Measurements from ENCODE around the gene GDF10. TPM values are rescaled to one million over a fixed set of nuclear protein-coding genes. Genes with fewer than 3 reads are reported as not detected.

The GDF10 gene
- total RNA-seq, 1 donor = under 0.01 TPM

DNA sequence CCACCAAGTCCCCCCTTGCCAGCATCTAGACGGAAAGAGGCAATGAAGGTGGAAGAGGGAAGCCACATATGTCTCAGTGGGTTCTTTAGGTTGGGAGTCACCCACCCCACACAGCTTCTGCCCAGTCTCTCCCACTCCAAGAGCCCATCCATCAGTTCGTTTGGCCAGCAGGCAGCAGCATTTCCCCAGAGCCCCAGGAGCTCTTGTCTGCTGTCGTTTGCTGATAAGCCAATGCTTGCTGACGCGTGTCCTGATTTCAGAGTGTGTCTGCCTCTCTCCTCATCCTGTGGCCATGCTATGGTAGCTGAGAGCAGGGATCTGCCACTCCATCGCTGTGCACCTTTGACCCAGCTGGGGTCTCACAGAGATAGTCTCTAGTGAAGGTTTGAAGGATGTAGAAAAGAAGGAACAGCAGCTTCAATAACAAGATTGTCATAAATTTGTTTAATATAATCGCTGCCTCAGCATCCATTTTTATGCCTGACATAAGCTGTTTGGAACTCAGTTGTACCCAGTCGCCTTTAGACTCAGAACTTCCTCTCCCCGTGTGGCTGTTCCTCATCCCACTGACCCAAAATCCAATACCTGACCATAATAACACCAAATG, 39.4 kb upstream of the GDF10 start:
- Histone ChIP-seq H3K4me3 (ENCODE audit: insufficient read depth, low read length) (no peak overlapping the region), H3K4me2 (ENCODE audit: insufficient read depth, low read length) (no peak overlapping the region), H3K36me3 (ENCODE audit: insufficient read depth, low read length) (no peaks in the 10 kb centered on the region), H3K27ac (ENCODE audit: low read depth, low read length) (no peak overlapping the region), H4K20me1 (ENCODE audit: insufficient read depth, low read length) (no peaks in the 10 kb centered on the region), H3K9me3 (ENCODE audit: low read depth, low read length) (no peaks in the 10 kb centered on the region), H3K79me2 (ENCODE audit: insufficient read depth, low read length) (no peaks in the 10 kb centered on the region), H3K4me1 (ENCODE audit: insufficient read depth, low read length) (peaks cover 10% of the 10 kb centered on the region), H3K27me3 (ENCODE audit: insufficient read depth, low read length) (peaks cover 19% of the 10 kb centered on the region), H2AFZ (ENCODE audit: low read length) (no peak overlapping the region)
- DNase-seq (ENCODE audit: insufficient read length, low spot score, missing footprints) = no peak
- TF ChIP-seq, protein P1, sequence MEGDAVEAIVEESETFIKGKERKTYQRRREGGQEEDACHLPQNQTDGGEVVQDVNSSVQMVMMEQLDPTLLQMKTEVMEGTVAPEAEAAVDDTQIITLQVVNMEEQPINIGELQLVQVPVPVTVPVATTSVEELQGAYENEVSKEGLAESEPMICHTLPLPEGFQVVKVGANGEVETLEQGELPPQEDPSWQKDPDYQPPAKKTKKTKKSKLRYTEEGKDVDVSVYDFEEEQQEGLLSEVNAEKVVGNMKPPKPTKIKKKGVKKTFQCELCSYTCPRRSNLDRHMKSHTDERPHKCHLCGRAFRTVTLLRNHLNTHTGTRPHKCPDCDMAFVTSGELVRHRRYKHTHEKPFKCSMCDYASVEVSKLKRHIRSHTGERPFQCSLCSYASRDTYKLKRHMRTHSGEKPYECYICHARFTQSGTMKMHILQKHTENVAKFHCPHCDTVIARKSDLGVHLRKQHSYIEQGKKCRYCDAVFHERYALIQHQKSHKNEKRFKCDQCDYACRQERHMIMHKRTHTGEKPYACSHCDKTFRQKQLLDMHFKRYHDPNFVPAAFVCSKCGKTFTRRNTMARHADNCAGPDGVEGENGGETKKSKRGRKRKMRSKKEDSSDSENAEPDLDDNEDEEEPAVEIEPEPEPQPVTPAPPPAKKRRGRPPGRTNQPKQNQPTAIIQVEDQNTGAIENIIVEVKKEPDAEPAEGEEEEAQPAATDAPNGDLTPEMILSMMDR (IDR thresholded peaks at IDR 0.05; ENCODE audit: extremely low read depth, low read depth, low read length) = no peak

DNA sequence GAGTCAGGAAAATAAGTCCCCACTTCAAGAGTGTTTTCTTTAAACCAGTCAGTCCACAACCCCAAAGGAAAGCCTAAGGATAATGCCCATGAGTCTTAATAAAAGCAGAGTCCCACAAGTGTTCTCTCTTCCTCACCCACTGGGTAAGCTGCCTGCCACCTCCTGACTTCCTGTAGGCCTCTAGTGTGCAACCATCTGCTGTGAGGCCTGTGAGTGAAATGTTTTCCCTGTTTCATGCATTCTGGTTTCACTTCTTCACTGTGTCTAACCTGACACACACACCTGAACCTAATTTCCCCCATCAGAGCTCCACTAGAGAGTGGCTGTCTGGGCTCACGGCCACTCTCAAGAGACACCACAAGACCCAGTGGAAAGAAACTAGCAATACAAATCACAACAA, 38.9 kb upstream of the GDF10 start:
- Histone ChIP-seq H3K4me1 (ENCODE audit: insufficient read depth, low read length) (peaks cover 10% of the 10 kb centered on the region), H3K9me3 (ENCODE audit: low read depth, low read length) (no peaks in the 10 kb centered on the region), H3K27me3 (ENCODE audit: insufficient read depth, low read length) (peaks cover 18% of the 10 kb centered on the region), H3K4me3 (ENCODE audit: insufficient read depth, low read length) (no peak overlapping the region), H4K20me1 (ENCODE audit: insufficient read depth, low read length) (no peaks in the 10 kb centered on the region), H2AFZ (ENCODE audit: low read length) (no peak overlapping the region), H3K79me2 (ENCODE audit: insufficient read depth, low read length) (no peaks in the 10 kb centered on the region), H3K27ac (ENCODE audit: low read depth, low read length) (no peak overlapping the region), H3K36me3 (ENCODE audit: insufficient read depth, low read length) (no peaks in the 10 kb centered on the region), H3K4me2 (ENCODE audit: insufficient read depth, low read length) (no peak overlapping the region)
- DNase-seq (ENCODE audit: insufficient read length, low spot score, missing footprints) = no peak
- TF ChIP-seq, protein P1 (IDR thresholded peaks at IDR 0.05; ENCODE audit: extremely low read depth, low read depth, low read length) = no peak

DNA sequence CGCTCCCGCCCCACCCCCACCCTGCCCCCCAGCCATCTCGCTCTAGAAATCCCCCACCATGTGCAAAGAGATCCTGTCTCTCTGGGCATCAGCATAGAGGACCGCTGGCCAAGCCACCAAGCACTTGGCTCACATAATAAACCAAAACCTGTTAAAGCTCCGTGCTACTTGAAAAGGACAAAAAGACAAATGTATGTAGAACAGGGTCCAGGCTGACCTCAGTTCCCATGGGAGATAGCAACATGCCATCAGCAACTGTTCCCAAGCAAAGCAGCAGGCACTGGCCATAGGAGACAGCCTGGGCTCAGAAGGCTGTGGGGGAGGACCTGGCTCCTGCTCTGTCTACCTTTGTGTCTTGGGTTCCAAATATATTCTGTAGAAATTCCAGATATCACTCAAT, 38.4 kb upstream of the GDF10 start:
- H3K27me3 ChIP-seq (ENCODE audit: insufficient read depth, low read length) = peaks cover 15% of the 10 kb centered on the region

More for the DNA sequence above, 38.4 kb upstream of the GDF10 start:
- no peaks in the 10 kb centered on the region for H3K9me3 ChIP-seq (ENCODE audit: low read depth, low read length)
- TF ChIP-seq, protein P1 (IDR thresholded peaks at IDR 0.05; ENCODE audit: extremely low read depth, low read depth, low read length) = no peak
- no peak overlapping the region for H2AFZ ChIP-seq (ENCODE audit: low read length)
- H4K20me1 ChIP-seq (ENCODE audit: insufficient read depth, low read length) = no peaks in the 10 kb centered on the region
- no peaks in the 10 kb centered on the region for H3K36me3 ChIP-seq (ENCODE audit: insufficient read depth, low read length)
- H3K4me3 ChIP-seq (ENCODE audit: insufficient read depth, low read length) = no peak overlapping the region
- no peaks in the 10 kb centered on the region for H3K79me2 ChIP-seq (ENCODE audit: insufficient read depth, low read length)
- peaks cover 10% of the 10 kb centered on the region for H3K4me1 ChIP-seq (ENCODE audit: insufficient read depth, low read length)
- no peak overlapping the region for H3K4me2 ChIP-seq (ENCODE audit: insufficient read depth, low read length)
- H3K27ac ChIP-seq (ENCODE audit: low read depth, low read length) = no peak overlapping the region
- no peak for DNase-seq (ENCODE audit: insufficient read length, low spot score, missing footprints)
